Transverse colon (tissue), 4 donors: ENCODE data around the gene TMPRSS9.
"Not testable (repeated sequence)": the region's sequence is repeated elsewhere in the genome, so short reads cannot be mapped to it uniquely, and the experiment has no call there.

Experiments used
- POLR2AphosphoS5 ChIP-seq, 3 donors: sonication (generic); formaldehyde crosslinking; IDR thresholded peaks; one replicate each; pipeline ENCODE4 v1.6.1; 2016; ENCODE audit warnings: antibody characterized with exemption in 3 of 3
- TF ChIP-seq, protein P1 (sequence below), 5 experiments: fragments of 200-600 bp in 3 of 5; fragments of 450-650 bp in 2 of 5; sonication (generic) in 3 of 5; IDR thresholded peaks; 1 replicate in 2 of 5; 2 replicates in 3 of 5; pipeline ENCODE4 v1.5.1; 2016 to 2017; ENCODE audit warnings: antibody characterized with exemption in 5 of 5, inconsistent platforms in 3 of 5, mild to moderate bottlenecking in 2 of 5, moderate library complexity in 1 of 5

DNA sequence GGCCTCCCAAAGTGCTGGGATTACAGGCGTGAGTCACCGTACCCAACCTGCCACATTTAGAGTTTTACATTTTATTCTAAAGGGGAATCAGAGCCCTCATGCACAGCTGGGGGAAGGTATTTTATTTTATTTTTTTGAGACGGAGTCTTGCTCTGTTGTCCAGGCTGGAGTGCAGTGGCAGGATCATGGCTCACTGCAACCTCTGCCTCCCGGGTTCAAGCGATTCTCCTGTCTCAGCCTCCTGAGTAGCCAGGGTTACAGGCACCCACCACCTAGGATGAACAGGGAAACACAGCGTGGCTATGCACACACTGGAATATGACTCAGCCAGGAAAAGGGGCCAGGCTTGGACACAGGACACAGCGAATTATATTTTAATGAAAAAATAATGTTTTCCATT lies 37.1 kb downstream of the TMPRSS9 start:
- TF ChIP-seq, protein P1, sequence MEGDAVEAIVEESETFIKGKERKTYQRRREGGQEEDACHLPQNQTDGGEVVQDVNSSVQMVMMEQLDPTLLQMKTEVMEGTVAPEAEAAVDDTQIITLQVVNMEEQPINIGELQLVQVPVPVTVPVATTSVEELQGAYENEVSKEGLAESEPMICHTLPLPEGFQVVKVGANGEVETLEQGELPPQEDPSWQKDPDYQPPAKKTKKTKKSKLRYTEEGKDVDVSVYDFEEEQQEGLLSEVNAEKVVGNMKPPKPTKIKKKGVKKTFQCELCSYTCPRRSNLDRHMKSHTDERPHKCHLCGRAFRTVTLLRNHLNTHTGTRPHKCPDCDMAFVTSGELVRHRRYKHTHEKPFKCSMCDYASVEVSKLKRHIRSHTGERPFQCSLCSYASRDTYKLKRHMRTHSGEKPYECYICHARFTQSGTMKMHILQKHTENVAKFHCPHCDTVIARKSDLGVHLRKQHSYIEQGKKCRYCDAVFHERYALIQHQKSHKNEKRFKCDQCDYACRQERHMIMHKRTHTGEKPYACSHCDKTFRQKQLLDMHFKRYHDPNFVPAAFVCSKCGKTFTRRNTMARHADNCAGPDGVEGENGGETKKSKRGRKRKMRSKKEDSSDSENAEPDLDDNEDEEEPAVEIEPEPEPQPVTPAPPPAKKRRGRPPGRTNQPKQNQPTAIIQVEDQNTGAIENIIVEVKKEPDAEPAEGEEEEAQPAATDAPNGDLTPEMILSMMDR (IDR thresholded peaks at IDR 0.05): not testable (repeated sequence)
- not testable (repeated sequence) for TF ChIP-seq POLR2AphosphoS5 (IDR thresholded peaks at IDR 0.05)
